CD4-positive, alpha-beta memory T cell (primary cell): ENCODE results near the gene FUT8. TPM values are rescaled to one million over a fixed set of nuclear protein-coding genes. Genes with fewer than 3 reads are reported as not detected.

Experiments
- CTCF ChIA-PET: fragments of 350-600 bp; sonication (Branson Sonifier 250); formaldehyde crosslinking; loops from one replicate; lab custom pipeline; 2021; ENCODE audit warnings: inconsistent platforms; ENCODE audit not compliant: partially characterized antibody; lab: Charles Lee
- POLR2A ChIA-PET: fragments of 350-600 bp; sonication (Branson Sonifier 250); formaldehyde crosslinking; loops from one replicate; lab custom pipeline; 2021; ENCODE audit not compliant: partially characterized antibody; lab: Charles Lee
- DNase-seq, 5 donors: peaks; one replicate each; pipeline versions ENCODE4 v3.0.0 to v3.0.0-alpha.2; 2020 to 2022; ENCODE audit warnings: mixed read lengths in 1 of 5
- H3K27ac ChIP-seq: one replicate; pipeline ENCODE4 v1.7.0; 2013; ENCODE audit warnings: low read depth, low read length
- H3K27me3 ChIP-seq: 2 replicates; pipeline ENCODE4 v1.7.0; 2013; ENCODE audit warnings: mild to moderate bottlenecking, low read length, moderate library complexity; ENCODE audit not compliant: insufficient read depth
- H3K36me3 ChIP-seq: 2 replicates; pipeline ENCODE4 v1.7.0; 2013; ENCODE audit warnings: mild to moderate bottlenecking, low read length, moderate library complexity; ENCODE audit not compliant: insufficient read depth
- H3K4me1 ChIP-seq: 2 replicates; pipeline ENCODE4 v1.7.0; 2013; ENCODE audit warnings: mild to moderate bottlenecking, low read length, moderate library complexity; ENCODE audit not compliant: insufficient read depth
- H3K4me3 ChIP-seq, 2 donors: one replicate each; pipeline ENCODE4 v1.7.0; 2013; ENCODE audit warnings: low read length in 2 of 2, mild to moderate bottlenecking in 1 of 2
- H3K9me3 ChIP-seq, 2 donors: one replicate each; pipeline ENCODE4 v1.7.0; 2013; ENCODE audit warnings: low read length in 2 of 2, control low read depth in 1 of 2; ENCODE audit not compliant: control insufficient read depth in 1 of 2
- H3K27ac Mint-ChIP-seq, 7 donors: one replicate each; pipeline ENCODE4 v1.8.0; 2020 to 2021; ENCODE audit warnings: mixed read lengths in 7 of 7, mild to moderate bottlenecking in 6 of 7, inconsistent platforms in 3 of 7, moderate library complexity in 3 of 7
- H3K27me3 Mint-ChIP-seq, 2 donors: one replicate each; pipeline ENCODE4 v1.8.0; 2020 to 2021; ENCODE audit warnings: mixed read lengths in 2 of 2
- H3K36me3 Mint-ChIP-seq, 2 donors: one replicate each; pipeline ENCODE4 v1.8.0; 2020 to 2021; ENCODE audit warnings: mixed read lengths in 2 of 2, inconsistent platforms in 1 of 2, mild to moderate bottlenecking in 1 of 2
- H3K4me1 Mint-ChIP-seq, 4 donors: one replicate each; pipeline ENCODE4 v1.8.0; 2020 to 2021; ENCODE audit warnings: mixed read lengths in 4 of 4, mild to moderate bottlenecking in 1 of 4
- H3K4me3 Mint-ChIP-seq, 8 donors: one replicate each; pipeline ENCODE4 v1.8.0; 2020 to 2021; ENCODE audit warnings: mixed read lengths in 8 of 8, mild to moderate bottlenecking in 7 of 8, moderate library complexity in 6 of 8, inconsistent platforms in 3 of 8
- H3K9me3 Mint-ChIP-seq, 8 donors: one replicate each; pipeline ENCODE4 v1.8.0; 2020 to 2021; ENCODE audit warnings: mixed read lengths in 8 of 8, mild to moderate bottlenecking in 5 of 8, inconsistent platforms in 3 of 8, moderate library complexity in 1 of 8
- intact Hi-C: fragments of 100-400 bp; cut with micrococcal nuclease; formaldehyde crosslinking; loops from one replicate; pipeline ENCODE4 v1.15.1; 2023
- microRNA-seq: library from miRNA; unstranded; fragments of <30 nt; microRNA quantifications from one replicate; pipeline ENCODE4 v1.2.0, GENCODE V29; 2021; ENCODE audit warnings: borderline replicate concordance, borderline number of aligned reads, borderline microRNAs expressed, mixed read lengths
- polyA plus RNA-seq, 2 donors: library from polyadenylated mRNA; unstranded; fragments of 300-500 nt; fragmentation: Illumina TruSeq; gene quantifications; one replicate each; pipeline ENCODE4 v1.2.3, GENCODE V29; 2021
- total RNA-seq, 2 experiments: library from RNA; stranded (reverse); gene quantifications; one replicate each; pipeline ENCODE4 v1.2.3, GENCODE V29; 2021

FUT8 gene
- total and polyA plus RNA-seq, 4 experiments from 2014 or later, result 10.6 to 51.0 (median 32.2) TPM

DNA sequence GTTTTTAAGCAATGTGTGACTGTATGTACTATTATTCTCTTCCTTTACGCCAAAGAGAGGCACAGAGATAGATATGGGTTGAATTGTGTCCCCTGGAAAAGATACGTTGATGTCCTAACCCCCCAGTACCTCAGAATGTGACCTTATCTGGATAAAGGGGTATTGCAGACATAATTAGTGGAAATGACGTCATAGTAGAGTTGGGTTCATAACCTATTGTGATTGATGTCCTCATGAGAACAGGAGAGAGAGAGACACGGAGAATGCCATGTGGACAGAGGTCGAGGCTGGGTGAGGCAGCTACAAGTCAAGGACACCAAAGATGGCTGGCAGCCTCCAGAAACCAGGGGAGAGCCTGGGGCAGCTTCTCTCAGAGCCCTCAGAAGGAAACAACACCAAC lies 376.3 kb downstream of the FUT8 start:
- DNase-seq, result no peak
- Histone ChIP-seq H3K9me3 (no peaks in the 10 kb centered on the region), H3K27me3 (no peaks in the 10 kb centered on the region), H3K4me3 (no peak overlapping the region), H3K4me1 (no peaks in the 10 kb centered on the region), H3K27ac (no peak overlapping the region), H3K36me3 (no peaks in the 10 kb centered on the region)
- no peaks in the 10 kb centered on the region for H3K9me3 Mint-ChIP-seq
- no peak overlapping the region for H3K4me3 Mint-ChIP-seq
- CTCF ChIA-PET, result no interaction called here
- POLR2A ChIA-PET, result no interaction called here
- no peaks in the 10 kb centered on the region for H3K36me3 Mint-ChIP-seq
- no peak overlapping the region for H3K27ac Mint-ChIP-seq
- H3K27me3 Mint-ChIP-seq, result no peaks in the 10 kb centered on the region
- intact Hi-C loops, result no loop called here
- no peaks in the 10 kb centered on the region for H3K4me1 Mint-ChIP-seq

DNA sequence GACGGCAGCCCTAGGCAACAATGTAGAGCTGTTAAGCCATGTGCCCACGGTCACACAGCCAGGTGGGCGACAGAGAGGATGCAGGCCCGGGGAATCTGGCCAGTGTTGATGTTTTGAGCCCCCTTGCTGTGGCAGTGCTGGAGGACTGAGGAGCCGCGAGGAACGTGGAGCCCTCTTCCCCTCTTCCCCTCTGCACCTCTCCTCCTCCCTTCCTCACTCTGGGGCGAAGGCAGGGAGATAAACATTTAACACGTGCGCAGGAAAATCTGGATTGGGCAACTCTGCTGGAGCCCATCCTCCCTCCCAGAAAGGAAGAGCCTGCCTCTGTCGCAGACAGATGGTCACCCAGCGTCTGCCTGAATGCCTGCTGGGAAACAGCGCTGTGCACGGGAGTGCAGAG lies 376.8 kb downstream of the FUT8 start:
- no peaks in the 10 kb centered on the region for H3K4me1 Mint-ChIP-seq
- no peak overlapping the region for H3K27ac Mint-ChIP-seq
- no peaks in the 10 kb centered on the region for H3K36me3 ChIP-seq
- H3K9me3 ChIP-seq, result no peaks in the 10 kb centered on the region
- no peaks in the 10 kb centered on the region for H3K9me3 Mint-ChIP-seq
- H3K27me3 Mint-ChIP-seq, result no peaks in the 10 kb centered on the region
- ChIA-PET CTCF (no interaction called here), POLR2A (no interaction called here)
- no peaks in the 10 kb centered on the region for H3K36me3 Mint-ChIP-seq
- H3K4me3 ChIP-seq, result no peak overlapping the region
- no peak for DNase-seq
- H3K27me3 ChIP-seq, result no peaks in the 10 kb centered on the region
- no peaks in the 10 kb centered on the region for H3K4me1 ChIP-seq
- no peak overlapping the region for H3K27ac ChIP-seq
- H3K4me3 Mint-ChIP-seq, result no peak overlapping the region
- intact Hi-C loops, result no loop called here

DNA sequence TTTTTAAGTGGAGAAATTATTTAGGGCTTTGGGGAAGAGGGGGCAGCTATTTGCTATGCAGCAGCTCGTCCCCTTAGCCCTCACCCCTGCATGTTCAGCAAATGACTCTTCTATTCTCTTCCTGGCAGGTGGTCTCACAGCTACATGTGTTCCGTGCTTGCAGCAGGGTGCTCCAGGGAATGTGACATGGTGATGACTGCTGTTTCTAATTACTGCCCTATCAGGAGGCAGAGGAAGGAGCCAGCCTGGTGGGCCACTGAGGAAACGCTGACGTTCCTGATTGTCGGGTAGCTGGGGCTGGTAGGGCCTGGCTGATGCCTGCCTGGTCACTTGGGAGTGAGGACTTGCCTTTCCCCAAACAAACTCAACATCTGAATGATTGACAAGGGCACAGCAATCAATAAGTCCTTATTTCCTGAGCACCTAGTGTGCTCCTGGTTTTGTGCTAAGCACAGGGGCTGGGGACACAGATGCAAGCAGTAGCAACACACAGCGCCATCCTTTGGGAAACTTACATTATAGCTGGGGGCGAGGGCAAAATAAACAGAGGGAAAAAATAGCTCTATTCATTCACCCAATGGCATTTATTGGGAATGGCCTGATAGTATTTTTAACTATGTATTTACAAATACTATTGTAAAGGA lies 377.8 kb downstream of the FUT8 start:
- no peak overlapping the region for H3K4me3 ChIP-seq
- intact Hi-C loops, result no loop called here
- Mint-ChIP-seq H3K27me3 (no peaks in the 10 kb centered on the region), H3K27ac (no peak overlapping the region), H3K9me3 (no peaks in the 10 kb centered on the region), H3K4me3 (no peak overlapping the region), H3K36me3 (no peaks in the 10 kb centered on the region), H3K4me1 (no peaks in the 10 kb centered on the region)
- H3K27ac ChIP-seq, result no peak overlapping the region
- ChIA-PET CTCF (no interaction called here), POLR2A (no interaction called here)
- H3K27me3 ChIP-seq, result no peaks in the 10 kb centered on the region
- no peaks in the 10 kb centered on the region for H3K4me1 ChIP-seq
- no peaks in the 10 kb centered on the region for H3K9me3 ChIP-seq
- H3K36me3 ChIP-seq, result no peaks in the 10 kb centered on the region
- no peak for DNase-seq

- no peaks in the 10 kb centered on the region for H3K36me3 Mint-ChIP-seq
- H3K4me3 Mint-ChIP-seq, result no peak overlapping the region
- peaks cover 0 to 4% (median 0%) of the 10 kb centered on the region in 4 donors for H3K4me1 Mint-ChIP-seq
- no peaks in the 10 kb centered on the region for H3K27me3 Mint-ChIP-seq
- Histone ChIP-seq H3K9me3 (no peaks in the 10 kb centered on the region), H3K27ac (no peak overlapping the region), H3K4me1 (no peaks in the 10 kb centered on the region), H3K4me3 (no peak overlapping the region), H3K36me3 (no peaks in the 10 kb centered on the region), H3K27me3 (no peaks in the 10 kb centered on the region)
- ChIA-PET POLR2A (no interaction called here), CTCF (no interaction called here)
- H3K27ac Mint-ChIP-seq, result no peak overlapping the region
- H3K9me3 Mint-ChIP-seq, result no peaks in the 10 kb centered on the region
- DNase-seq, result peak; percentile 31 to 53 (median 44)
- intact Hi-C loops, result no loop called here
These were observed 378.9 kb downstream of the FUT8 start for GRCh38 chr14:65791191-65791981.

- CTCF ChIA-PET, result no interaction called here
- H3K4me3 Mint-ChIP-seq, result no peak overlapping the region
- Histone ChIP-seq H3K27me3 (no peaks in the 10 kb centered on the region), H3K4me3 (no peak overlapping the region), H3K36me3 (no peaks in the 10 kb centered on the region), H3K27ac (no peak overlapping the region), H3K9me3 (no peaks in the 10 kb centered on the region), H3K4me1 (no peaks in the 10 kb centered on the region)
- DNase-seq, result no peak
- H3K27ac Mint-ChIP-seq, result no peak overlapping the region
- H3K27me3 Mint-ChIP-seq, result no peaks in the 10 kb centered on the region
- POLR2A ChIA-PET, result no interaction called here
- intact Hi-C loops, result no loop called here
- peaks cover 0 to 4% (median 0%) of the 10 kb centered on the region in 4 donors for H3K4me1 Mint-ChIP-seq
- H3K36me3 Mint-ChIP-seq, result no peaks in the 10 kb centered on the region
- H3K9me3 Mint-ChIP-seq, result no peaks in the 10 kb centered on the region
These were observed 379.8 kb downstream of the FUT8 start for GRCh38 chr14:65792208-65792905.

Small RNA genes lying within 50 kb of the gene (microRNA-seq; reads per million reads assigned to microRNA genes)
- 1.4 reads per million for gene MIR625
